Panc1 (cell line): ENCODE results near the gene CCDC50. TPM values are rescaled to one million over a fixed set of nuclear protein-coding genes. Genes with fewer than 3 reads are reported as not detected.

ENCODE experiments used
- ATAC-seq: fragments of 200-7000 bp; cut with Tn5 transposase; 2 replicates; pipeline ENCODE4 v1.9.1; 2020; ENCODE audit warnings: mild to moderate bottlenecking, moderate library complexity
- BruUV-seq: library from RNA; stranded (reverse); fragments of 400-500 nt; replicated peaks from 2 replicates; lab custom pipeline; 2021; lab: Mats Ljungman, UMichigan
- CTCF ChIA-PET: fragments of 300-600 bp; sonication (Branson Sonifier 250); formaldehyde crosslinking; loops from one replicate; lab custom pipeline; 2022; ENCODE audit warnings: antibody characterized with exemption; lab: Charles Lee
- POLR2A ChIA-PET: fragments of 300-600 bp; sonication (Branson Sonifier 250); formaldehyde crosslinking; loops from one replicate; lab custom pipeline; 2022; ENCODE audit warnings: antibody characterized with exemption; lab: Charles Lee
- DNase-seq: peaks from one replicate; pipeline ENCODE4 v3.0.0-alpha.2; 2010; ENCODE audit warnings: low read depth, low spot score
- H3K27ac ChIP-seq: 2 replicates; pipeline ENCODE4 v1.5.1; 2011; ENCODE audit warnings: mild to moderate bottlenecking, low read length, inconsistent platforms
- H3K27me3 ChIP-seq: fragments of 200-500 bp; sonication (Bioruptor generic); 2 replicates; pipeline ENCODE4 v1.6.0; 2014; ENCODE audit warnings: low read length, inconsistent platforms; ENCODE audit not compliant: control insufficient read depth, insufficient read depth
- H3K36me3 ChIP-seq: fragments of 200-500 bp; sonication (Bioruptor generic); 2 replicates; pipeline ENCODE4 v1.5.1; 2014; ENCODE audit warnings: inconsistent platforms, mild to moderate bottlenecking, low read length, moderate library complexity; ENCODE audit not compliant: control insufficient read depth, insufficient read depth
- H3K4me1 ChIP-seq: 2 replicates; pipeline ENCODE4 v1.5.1; 2011; ENCODE audit warnings: inconsistent platforms, mild to moderate bottlenecking, low read length, moderate library complexity; ENCODE audit not compliant: control insufficient read depth, insufficient read depth
- H3K4me3 ChIP-seq, 2 experiments: 2 replicates each; pipeline ENCODE4 v1.5.1; 2011 to 2012; ENCODE audit warnings: low read depth in 2 of 2, low read length in 2 of 2, mild to moderate bottlenecking in 2 of 2, inconsistent platforms in 1 of 2, moderate library complexity in 1 of 2
- H3K9me3 ChIP-seq: fragments of 200-500 bp; sonication (Bioruptor generic); 2 replicates; pipeline ENCODE4 v1.5.1; 2014; ENCODE audit warnings: low read depth, mild to moderate bottlenecking, inconsistent platforms, low read length, moderate library complexity; ENCODE audit not compliant: control insufficient read depth, insufficient read depth
- POLR2AphosphoS5 ChIP-seq: IDR thresholded peaks from 2 replicates; pipeline ENCODE4 v1.6.1; 2012; ENCODE audit warnings: mild to moderate bottlenecking, low read depth, low read length, moderate library complexity
- SIN3A ChIP-seq: IDR thresholded peaks from 2 replicates; pipeline ENCODE4 v1.6.1; 2012; ENCODE audit warnings: low read depth, mild to moderate bottlenecking, low read length, moderate library complexity, borderline replicate concordance; ENCODE audit not compliant: insufficient read depth
- TCF7L2 ChIP-seq: IDR thresholded peaks from 2 replicates; pipeline ENCODE4 v1.6.1; 2011; ENCODE audit warnings: mild to moderate bottlenecking, low read depth, low read length, inconsistent platforms
- in situ Hi-C: cut with HindIII; loops from 2 replicates; pipeline ENCODE4 v1.10.0; 2016; ENCODE audit warnings: low sequenced_read_pairs, low pct_unique_long_range_greater_than_20kb
- intact Hi-C: fragments of 100-400 bp; cut with micrococcal nuclease; formaldehyde crosslinking; loops from one replicate; pipeline ENCODE4 v1.10.0; 2022; ENCODE audit not compliant: unreplicated experiment
- total RNA-seq: library from RNA; stranded (reverse); gene quantifications from one replicate; pipeline ENCODE4 v1.2.1, GENCODE V29; 2021; ENCODE audit not compliant: unreplicated experiment
- TF ChIP-seq, protein P1 (sequence below): fragments of 450-650 bp; IDR thresholded peaks from 2 replicates; pipeline ENCODE4 v1.5.1; 2017; ENCODE audit warnings: mild to moderate bottlenecking
- TF ChIP-seq, protein P2 (sequence below), 2 experiments: IDR thresholded peaks; 2 replicates each; pipeline ENCODE4 v1.6.1; 2011 to 2012; ENCODE audit warnings: low read depth in 2 of 2, control low read depth in 1 of 2, low read length in 1 of 2, mild to moderate bottlenecking in 1 of 2, moderate library complexity in 1 of 2; ENCODE audit not compliant: insufficient read depth in 1 of 2

The CCDC50 gene
- total RNA-seq, 1 experiment from 2014 or later = 89.3 TPM

DNA sequence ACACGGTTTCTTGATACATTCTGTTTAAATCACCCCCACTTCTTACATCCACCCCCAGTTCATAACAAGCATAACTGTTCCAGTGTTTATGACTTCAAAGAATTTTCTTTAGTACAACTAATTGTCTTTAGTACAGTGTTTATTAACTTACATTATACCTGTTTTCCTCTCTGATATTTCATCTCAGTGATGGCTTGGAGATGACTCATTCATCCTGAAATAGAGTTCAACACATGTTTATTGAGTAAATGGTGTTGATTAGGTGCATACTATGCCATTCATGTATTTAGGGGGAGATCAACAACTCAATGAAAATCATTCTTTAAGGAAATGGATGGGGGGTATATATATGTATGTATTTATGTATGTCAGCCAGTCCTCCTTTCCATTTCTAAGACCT lies 22.8 kb downstream of the CCDC50 start:
- Histone ChIP-seq H3K4me3 (no peak overlapping the region), H3K9me3 (no peaks in the 10 kb centered on the region), H3K36me3 (no peaks in the 10 kb centered on the region), H3K27ac (no peak overlapping the region), H3K27me3 (no peaks in the 10 kb centered on the region), H3K4me1 (peaks cover 32% of the 10 kb centered on the region; the same call in 1 of the 2 replicates)
- DNase-seq (no peak), ATAC-seq (no peak)
- in situ Hi-C loops (no loop called here), intact Hi-C loops (no loop called here)
- CTCF ChIA-PET = no interaction called here
- no TSS peak for BruUV-seq
- POLR2A ChIA-PET = no interaction called here
- TF ChIP-seq SIN3A (no peak), TCF7L2 (no peak)
- TF ChIP-seq, protein P1, sequence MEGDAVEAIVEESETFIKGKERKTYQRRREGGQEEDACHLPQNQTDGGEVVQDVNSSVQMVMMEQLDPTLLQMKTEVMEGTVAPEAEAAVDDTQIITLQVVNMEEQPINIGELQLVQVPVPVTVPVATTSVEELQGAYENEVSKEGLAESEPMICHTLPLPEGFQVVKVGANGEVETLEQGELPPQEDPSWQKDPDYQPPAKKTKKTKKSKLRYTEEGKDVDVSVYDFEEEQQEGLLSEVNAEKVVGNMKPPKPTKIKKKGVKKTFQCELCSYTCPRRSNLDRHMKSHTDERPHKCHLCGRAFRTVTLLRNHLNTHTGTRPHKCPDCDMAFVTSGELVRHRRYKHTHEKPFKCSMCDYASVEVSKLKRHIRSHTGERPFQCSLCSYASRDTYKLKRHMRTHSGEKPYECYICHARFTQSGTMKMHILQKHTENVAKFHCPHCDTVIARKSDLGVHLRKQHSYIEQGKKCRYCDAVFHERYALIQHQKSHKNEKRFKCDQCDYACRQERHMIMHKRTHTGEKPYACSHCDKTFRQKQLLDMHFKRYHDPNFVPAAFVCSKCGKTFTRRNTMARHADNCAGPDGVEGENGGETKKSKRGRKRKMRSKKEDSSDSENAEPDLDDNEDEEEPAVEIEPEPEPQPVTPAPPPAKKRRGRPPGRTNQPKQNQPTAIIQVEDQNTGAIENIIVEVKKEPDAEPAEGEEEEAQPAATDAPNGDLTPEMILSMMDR = no peak
- TF ChIP-seq, protein P2, sequence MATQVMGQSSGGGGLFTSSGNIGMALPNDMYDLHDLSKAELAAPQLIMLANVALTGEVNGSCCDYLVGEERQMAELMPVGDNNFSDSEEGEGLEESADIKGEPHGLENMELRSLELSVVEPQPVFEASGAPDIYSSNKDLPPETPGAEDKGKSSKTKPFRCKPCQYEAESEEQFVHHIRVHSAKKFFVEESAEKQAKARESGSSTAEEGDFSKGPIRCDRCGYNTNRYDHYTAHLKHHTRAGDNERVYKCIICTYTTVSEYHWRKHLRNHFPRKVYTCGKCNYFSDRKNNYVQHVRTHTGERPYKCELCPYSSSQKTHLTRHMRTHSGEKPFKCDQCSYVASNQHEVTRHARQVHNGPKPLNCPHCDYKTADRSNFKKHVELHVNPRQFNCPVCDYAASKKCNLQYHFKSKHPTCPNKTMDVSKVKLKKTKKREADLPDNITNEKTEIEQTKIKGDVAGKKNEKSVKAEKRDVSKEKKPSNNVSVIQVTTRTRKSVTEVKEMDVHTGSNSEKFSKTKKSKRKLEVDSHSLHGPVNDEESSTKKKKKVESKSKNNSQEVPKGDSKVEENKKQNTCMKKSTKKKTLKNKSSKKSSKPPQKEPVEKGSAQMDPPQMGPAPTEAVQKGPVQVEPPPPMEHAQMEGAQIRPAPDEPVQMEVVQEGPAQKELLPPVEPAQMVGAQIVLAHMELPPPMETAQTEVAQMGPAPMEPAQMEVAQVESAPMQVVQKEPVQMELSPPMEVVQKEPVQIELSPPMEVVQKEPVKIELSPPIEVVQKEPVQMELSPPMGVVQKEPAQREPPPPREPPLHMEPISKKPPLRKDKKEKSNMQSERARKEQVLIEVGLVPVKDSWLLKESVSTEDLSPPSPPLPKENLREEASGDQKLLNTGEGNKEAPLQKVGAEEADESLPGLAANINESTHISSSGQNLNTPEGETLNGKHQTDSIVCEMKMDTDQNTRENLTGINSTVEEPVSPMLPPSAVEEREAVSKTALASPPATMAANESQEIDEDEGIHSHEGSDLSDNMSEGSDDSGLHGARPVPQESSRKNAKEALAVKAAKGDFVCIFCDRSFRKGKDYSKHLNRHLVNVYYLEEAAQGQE (IDR thresholded peaks at IDR 0.05; ENCODE audit: insufficient read depth in 1 of 2, low read depth in 2 of 2, low read length in 1 of 2) = no peak

DNA sequence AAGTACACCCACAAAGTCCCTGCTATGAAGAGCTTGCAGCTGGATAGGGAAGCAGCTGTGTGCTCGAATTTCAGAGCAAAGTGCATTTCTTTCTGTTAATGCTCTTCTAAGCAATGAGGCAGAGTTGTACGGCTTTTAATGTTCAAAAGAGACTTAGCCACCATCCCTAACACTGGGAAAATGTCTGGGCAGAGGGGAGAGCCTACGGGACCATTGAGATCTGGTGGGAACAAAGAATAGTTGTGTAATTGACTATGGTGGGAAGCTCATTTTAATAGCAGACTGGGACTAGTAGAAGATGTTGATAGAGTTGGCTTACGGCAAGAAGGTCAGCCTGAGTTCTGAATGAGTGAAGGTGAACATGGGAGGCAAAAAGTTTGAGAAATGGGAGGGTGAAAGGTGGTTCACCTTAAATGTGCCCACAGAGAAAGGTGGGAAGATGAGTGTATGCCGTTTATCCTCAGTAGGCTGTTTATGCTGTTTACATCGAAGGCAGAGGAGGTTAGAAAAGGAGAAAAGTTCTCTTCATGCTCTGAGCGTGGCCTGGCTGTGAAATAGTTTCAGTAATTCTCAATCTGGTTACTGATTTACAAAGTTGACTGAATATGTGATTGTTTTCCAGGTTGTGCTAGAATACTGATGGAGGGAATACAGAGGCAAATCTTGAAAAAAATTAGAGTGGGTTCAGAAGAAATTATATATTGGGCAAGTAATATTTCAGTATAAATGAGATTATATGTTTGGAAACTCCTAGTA lies 24.0 kb downstream of the CCDC50 start:
- intact Hi-C loops (no loop called here), in situ Hi-C loops (no loop called here)
- Histone ChIP-seq H3K4me1 (peaks cover 22% of the 10 kb centered on the region; the same call in 1 of the 2 replicates), H3K27ac (0 out of 2 replicates have a peak overlapping the region, but pooled peaks have one; percentile 13), H3K4me3 (no peak overlapping the region), H3K36me3 (no peaks in the 10 kb centered on the region), H3K9me3 (no peaks in the 10 kb centered on the region), H3K27me3 (no peaks in the 10 kb centered on the region)
- TF ChIP-seq, protein P2 (IDR thresholded peaks at IDR 0.05; ENCODE audit: insufficient read depth in 1 of 2, low read depth in 2 of 2, low read length in 1 of 2) = no peak
- no peak for TF ChIP-seq SIN3A
- no peak for TF ChIP-seq POLR2AphosphoS5
- ATAC-seq = no peak
- no peak for DNase-seq
- no TSS peak for BruUV-seq
- ChIA-PET CTCF (no interaction called here), POLR2A (no interaction called here)
